HG03196 (cell line): ENCODE data around the gene EXOC3L1.

Source experiments
- ATAC-seq: cut with Tn5 transposase; IDR thresholded peaks from one replicate; pipeline ENCODE4 v1.9.1; 2021; ENCODE audit not compliant: unreplicated experiment

Gene EXOC3L1

DNA sequence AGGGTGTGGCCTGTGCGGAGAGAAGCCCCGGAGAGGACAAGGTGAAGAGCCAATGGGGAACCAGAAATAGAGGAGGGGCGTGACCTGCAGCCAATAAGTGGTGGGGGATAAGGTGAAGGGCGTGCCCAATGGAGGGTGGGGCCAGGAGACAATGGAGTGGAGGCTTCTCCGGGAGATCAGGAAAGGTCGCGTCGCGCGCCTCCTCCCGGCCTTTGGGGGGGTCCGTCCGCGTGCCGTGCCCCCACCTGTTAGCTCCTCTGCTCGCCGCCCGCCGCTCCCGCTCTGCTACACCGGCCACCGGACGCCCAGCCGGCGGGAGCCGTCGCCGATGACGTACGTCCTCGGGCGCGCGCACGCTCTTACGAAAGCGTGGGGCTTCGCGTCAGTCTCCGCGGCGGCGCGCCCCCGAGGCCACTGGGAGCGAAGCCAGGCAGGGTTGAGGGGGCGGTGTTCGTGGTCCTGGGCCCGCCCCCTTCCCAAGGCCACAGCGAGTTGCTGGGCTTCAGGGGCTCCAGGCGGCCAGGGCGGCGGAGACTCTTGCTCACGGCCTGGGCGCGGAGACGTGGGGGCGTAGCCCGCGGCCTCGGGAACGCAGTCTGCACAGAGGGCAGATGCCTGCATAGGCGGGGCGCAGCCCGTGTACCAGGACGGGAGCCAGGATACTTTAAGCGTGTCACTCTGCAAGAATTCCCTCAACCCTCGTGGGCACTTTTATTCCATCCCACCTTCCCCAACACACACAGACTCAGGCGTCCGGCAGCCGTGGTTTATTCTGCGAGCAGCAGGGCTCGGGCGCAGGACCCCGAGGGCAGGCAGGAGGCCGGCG lies 6.1 kb downstream of the EXOC3L1 start, which contains the start of gene MATCAP1:
Gene MATCAP1, minus strand, starts transcription at position 337 of the 826 bp plus-strand sequence. CDS start 3,353 bp downstream, outside the sequence.
- peak; percentile 86 for ATAC-seq

DNA sequence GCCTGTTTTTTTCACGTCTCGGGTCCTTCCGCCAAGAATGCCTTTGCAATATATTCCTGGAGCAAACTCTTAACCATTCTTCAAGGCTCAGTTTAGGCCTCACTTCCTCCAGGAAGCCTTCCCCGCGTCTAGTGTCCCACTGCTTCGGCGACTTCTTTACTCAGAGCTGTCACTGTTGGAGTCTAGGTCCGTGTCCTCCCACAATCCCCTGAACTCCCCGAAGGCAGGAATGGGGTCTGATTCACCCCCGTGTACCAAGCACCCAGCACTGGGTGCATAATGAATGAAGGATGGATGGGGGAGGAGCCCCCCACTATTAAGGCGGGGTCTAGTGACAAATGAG lies 6.7 kb downstream of the EXOC3L1 start:
- no peak for ATAC-seq

- ATAC-seq, result no peak
Measured at GRCh38 chr16:67182288-67182687, 7.6 kb downstream of the EXOC3L1 start.

- no peak for ATAC-seq
Measured at GRCh38 chr16:67181346-67181745, 8.6 kb downstream of the EXOC3L1 start.

GRCh38 chr16:67180166-67180565 lies 9.8 kb downstream of the EXOC3L1 start:
- ATAC-seq, result no peak

GRCh38 chr16:67179421-67180080 lies 10.4 kb downstream of the EXOC3L1 start:
- ATAC-seq, result no peak

GRCh38 chr16:67177743-67178699 lies 11.9 kb downstream of the EXOC3L1 start:
- ATAC-seq, result no peak

- no peak for ATAC-seq
Measured at GRCh38 chr16:67176662-67177061, 13.3 kb downstream of the EXOC3L1 start.

GRCh38 chr16:67174706-67175231 lies 15.2 kb downstream of the EXOC3L1 start:
- ATAC-seq, result no peak

GRCh38 chr16:67173808-67174705 lies 15.9 kb downstream of the EXOC3L1 start:
- peak; percentile 38 for ATAC-seq

- no peak for ATAC-seq
Measured at GRCh38 chr16:67173323-67173722, 16.6 kb downstream of the EXOC3L1 start.

- ATAC-seq, result no peak
Measured at GRCh38 chr16:67170949-67171649, 18.8 kb downstream of the EXOC3L1 start.

DNA sequence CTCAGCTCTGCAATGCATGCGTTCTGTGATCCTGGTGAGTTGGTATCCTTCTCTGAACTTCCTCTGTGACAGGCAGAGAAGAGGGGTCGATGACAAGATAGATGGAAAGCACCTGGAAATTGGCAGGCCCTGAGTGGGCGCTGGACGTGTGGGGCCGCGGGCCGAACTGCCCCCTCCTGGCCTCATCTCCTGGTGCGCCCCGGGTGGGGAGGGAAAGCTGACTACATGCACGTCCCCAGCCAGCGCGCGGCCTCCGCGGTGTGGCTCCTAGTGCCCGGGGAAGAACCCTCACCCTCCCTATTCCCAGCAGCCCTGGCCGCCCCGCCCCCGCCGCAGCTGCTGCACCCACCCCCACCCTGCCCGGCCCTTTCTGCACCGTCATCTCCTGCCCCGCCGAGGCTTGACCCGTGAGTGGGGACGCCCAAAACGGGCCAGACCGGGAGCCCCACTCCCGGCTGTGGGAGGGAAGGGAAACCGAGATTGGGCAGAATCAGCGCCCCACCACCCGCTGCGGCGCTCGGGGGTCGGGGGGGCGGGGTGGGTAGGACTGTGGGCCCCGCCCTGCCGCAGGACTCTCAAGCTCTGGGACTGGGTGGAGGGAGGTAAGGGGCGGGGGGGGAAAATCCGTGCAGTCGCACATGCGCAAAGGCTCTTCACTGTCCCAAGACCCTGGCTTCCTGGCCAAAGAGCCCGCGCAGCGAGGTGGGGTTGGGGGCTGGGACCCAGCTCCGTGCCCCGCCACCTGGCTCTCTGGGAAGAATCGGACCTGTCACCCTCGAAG lies 19.6 kb downstream of the EXOC3L1 start, which contains the start of gene NOL3:
Gene NOL3, plus strand, starts transcription at position 371 of the 781 bp plus-strand sequence.
- peak; percentile 38 for ATAC-seq

DNA sequence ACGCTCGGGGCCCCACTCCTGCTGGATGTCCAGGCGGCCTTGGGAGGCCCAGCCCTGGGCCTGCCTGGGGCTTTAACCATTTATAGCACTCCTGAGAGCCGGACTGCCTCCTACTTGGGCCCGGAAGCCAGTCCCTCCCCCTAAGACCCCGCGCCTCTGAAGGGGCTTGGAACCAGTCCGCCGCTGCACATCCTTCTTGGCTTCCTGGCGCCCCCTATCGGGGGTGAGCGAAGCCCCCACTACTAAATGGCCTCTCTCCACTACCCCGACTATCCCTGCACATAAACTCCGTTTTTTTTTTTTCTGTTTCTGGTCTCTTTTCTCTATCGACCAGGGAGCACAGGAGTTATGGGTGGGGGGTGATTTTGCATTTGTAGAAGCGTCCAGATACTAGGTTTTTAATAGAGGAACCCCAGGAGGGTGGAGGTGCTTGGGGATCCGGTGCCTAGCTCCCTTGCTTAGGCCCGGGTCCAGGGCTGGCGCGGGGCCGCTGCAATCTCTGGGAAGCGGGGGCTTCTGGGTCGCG lies 20.2 kb downstream of the EXOC3L1 start:
- ATAC-seq, result peak; percentile 3

DNA sequence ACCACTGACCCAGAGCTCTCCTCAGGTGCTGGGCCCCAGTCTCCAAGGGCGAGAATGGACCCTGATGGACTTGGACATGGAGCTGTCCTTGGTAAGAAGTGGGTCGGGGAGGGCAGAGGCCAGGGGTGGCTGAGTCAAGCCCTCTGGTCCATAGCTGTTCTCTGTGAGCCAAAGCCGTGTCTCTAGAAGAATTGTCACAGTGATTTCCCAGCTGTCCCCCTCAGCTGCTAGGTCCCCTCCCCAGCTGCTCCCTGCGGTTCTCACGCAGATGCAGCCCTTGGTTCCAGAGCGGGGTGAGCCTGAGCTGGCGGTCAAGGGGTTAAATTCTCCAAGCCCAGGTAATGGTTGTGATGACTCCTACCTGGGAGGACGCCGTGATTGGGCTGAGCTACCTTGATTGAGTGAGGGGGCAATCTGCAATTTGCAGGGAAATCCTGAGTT lies 20.9 kb downstream of the EXOC3L1 start:
- ATAC-seq, result no peak

- no peak for ATAC-seq
Measured at GRCh38 chr16:67167588-67167987, 22.3 kb downstream of the EXOC3L1 start.

DNA sequence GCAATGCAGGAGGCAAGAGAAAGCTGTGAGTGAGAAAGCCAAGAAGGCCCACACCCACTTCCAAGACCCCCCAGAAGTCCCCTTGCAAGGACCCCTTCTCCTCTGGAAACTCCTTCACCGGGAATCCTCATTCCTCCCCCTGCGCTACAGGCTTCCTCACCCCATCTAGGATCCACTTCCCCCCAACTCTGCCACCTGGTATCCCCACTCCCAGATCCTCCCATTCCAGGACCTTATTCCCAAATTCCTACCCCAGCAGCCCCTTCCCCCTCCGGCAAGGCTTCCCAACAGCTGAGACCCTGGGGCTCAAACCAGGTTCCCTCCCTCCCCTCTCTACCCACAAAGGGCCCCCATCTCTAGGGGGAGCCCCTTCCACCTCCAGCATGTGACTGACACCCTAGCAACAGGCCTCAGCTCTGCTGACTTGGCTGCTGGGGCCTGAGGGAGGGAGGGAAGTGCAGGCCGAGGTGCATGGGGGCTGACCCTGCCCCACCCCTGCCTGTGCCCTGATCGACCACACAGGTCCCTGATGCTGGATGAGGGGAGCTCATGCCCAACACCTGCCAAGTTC lies 23.3 kb downstream of the EXOC3L1 start:
- no peak for ATAC-seq

GRCh38 chr16:67166110-67166547 lies 23.8 kb downstream of the EXOC3L1 start:
- ATAC-seq, result no peak
